ENCODE results near the gene ZNF575.

The ZNF575 gene

GRCh38 chr19:43526884-43527859, 5.8 kb upstream of the ZNF575 start, which contains the start of gene ETHE1 (continued):
- TF ChIP-seq ZNF518A (tag by site-specific recombination; conservative IDR thresholded peaks at IDR 0.05; ENCODE audit: low read depth) (0 out of 2 replicates have a peak, but pooled peaks have one; percentile 10), ZNF133 (tag by site-specific recombination; IDR thresholded peaks at IDR 0.05) (no peak), KLF17 (tag by site-specific recombination; IDR thresholded peaks at IDR 0.05) (peak; percentile 79), ZNF169 (tag by site-specific recombination; IDR thresholded peaks at IDR 0.05) (0 out of 2 replicates have a peak, but pooled peaks have one; percentile 16), GLIS1 (tag by site-specific recombination; IDR thresholded peaks at IDR 0.05) (peak; percentile 52), REST (tag by site-specific recombination; IDR thresholded peaks at IDR 0.05) (peak; percentile 50; the same call in 1 of the 2 replicates), TSHZ1 (tag by site-specific recombination; IDR thresholded peaks at IDR 0.05; ENCODE audit: borderline replicate concordance) (peak; percentile 25; the same call in 1 of the 2 replicates), GLI2 (tag by site-specific recombination; IDR thresholded peaks at IDR 0.05; ENCODE audit: borderline replicate concordance, low read depth) (no peak), GLIS2 (tag by site-specific recombination; IDR thresholded peaks at IDR 0.05) (peak; percentile 66; the same call in 1 of the 2 replicates), ZNF501 (tag by site-specific recombination; IDR thresholded peaks at IDR 0.05) (peak; percentile 52; the same call in 1 of the 2 replicates), ZNF302 (tag by site-specific recombination; IDR thresholded peaks at IDR 0.05; ENCODE audit: low read depth) (no peak), ZBTB8A (tag by site-specific recombination; IDR thresholded peaks at IDR 0.05) (peak; percentile 97), ZNF18 (tag by site-specific recombination; IDR thresholded peaks at IDR 0.05) (no peak), ZNF645 (tag by site-specific recombination; IDR thresholded peaks at IDR 0.05) (no peak), ZNF2 (tag by site-specific recombination; IDR thresholded peaks at IDR 0.05) (peak; percentile 59), ZNF221 (tag by site-specific recombination; IDR thresholded peaks at IDR 0.05; ENCODE audit: borderline replicate concordance) (no peak), ZNF146 (tag by site-specific recombination; IDR thresholded peaks at IDR 0.05) (no peak; the same call in 1 of the 2 replicates), ZBTB17 (tag by site-specific recombination; IDR thresholded peaks at IDR 0.05) (peak; percentile 98), ZNF366 (tag by site-specific recombination; conservative IDR thresholded peaks at IDR 0.05) (no peak), ZNF768 (tag by site-specific recombination; IDR thresholded peaks at IDR 0.05) (peak; percentile 90; the same call in 1 of the 2 replicates), BCL11A (tag by site-specific recombination; IDR thresholded peaks at IDR 0.05; ENCODE audit: low read depth) (peak; percentile 61; the same call in 1 of the 2 replicates)

Data from HEK293 (cell line).